Central memory CD8-positive, alpha-beta T cell (primary cell): Measurements from ENCODE around the gene KDM1B.

Experiments used
- ATAC-seq: fragments of 150-1000 bp; cut with Tn5 transposase; replicated peaks from 2 replicates; pipeline ENCODE4 v1.10.0; 2022; ENCODE audit warnings: mild to moderate bottlenecking, moderate FRiP score, moderate number of reproducible peaks; ENCODE audit not compliant: poor library complexity, severe bottlenecking; ENCODE audit errors: extremely low read depth
- DNase-seq, 2 donors: peaks; one replicate each; pipeline ENCODE4 v3.0.0; 2021; ENCODE audit warnings: low spot score in 2 of 2
- H3K27ac Mint-ChIP-seq: one replicate; pipeline ENCODE4 v1.8.0; 2022; ENCODE audit warnings: low read depth, mild to moderate bottlenecking, moderate library complexity, mixed read lengths
- H3K27me3 Mint-ChIP-seq: one replicate; pipeline ENCODE4 v1.8.0; 2022; ENCODE audit warnings: mixed read lengths
- H3K36me3 Mint-ChIP-seq: one replicate; pipeline ENCODE4 v1.8.0; 2022; ENCODE audit warnings: mild to moderate bottlenecking, moderate library complexity, mixed read lengths; ENCODE audit not compliant: insufficient read depth
- H3K4me1 Mint-ChIP-seq: one replicate; pipeline ENCODE4 v1.8.0; 2022; ENCODE audit warnings: mixed read lengths
- H3K4me3 Mint-ChIP-seq: one replicate; pipeline ENCODE4 v1.8.0; 2022; ENCODE audit warnings: mild to moderate bottlenecking, moderate library complexity, mixed read lengths
- H3K9me3 Mint-ChIP-seq: one replicate; pipeline ENCODE4 v1.8.0; 2022; ENCODE audit warnings: mixed read lengths

KDM1B gene

DNA sequence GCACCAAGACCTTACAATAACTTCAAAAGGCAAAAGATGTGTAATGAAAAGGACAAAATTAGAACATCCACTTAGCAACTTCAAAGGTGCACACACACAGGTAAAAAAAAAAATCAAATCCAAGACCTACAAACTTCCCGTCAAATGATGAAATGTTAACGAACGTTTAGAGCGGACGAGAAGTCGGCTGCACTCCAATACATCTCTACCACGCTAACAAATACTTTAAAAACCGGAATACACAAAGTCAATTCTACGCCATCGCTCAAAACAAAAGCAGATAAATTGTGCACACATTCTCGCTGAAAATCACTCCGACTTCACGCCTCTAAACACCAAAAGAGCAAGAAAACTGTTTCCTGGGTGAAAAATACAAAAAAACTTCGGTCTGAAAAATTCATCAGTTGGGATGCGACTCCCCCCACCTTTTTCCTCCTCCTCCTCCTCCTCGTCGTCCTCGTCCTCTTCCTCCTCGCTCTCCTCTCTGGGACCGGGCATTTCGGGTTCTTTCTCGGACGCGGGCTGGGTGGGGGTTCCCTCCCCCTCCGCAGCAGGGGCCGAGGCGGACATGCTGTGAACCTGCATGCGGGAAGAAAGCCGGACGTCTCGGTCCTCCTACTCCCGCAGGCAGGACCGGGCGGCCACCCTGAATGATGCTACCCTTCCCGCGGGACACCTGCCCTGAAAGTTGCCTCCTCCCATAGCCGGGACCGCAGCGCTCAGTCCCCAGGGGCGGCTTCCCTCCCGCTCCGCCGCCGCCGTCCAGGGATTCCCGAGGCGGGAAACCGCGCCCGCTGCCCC lies 108.4 kb downstream of the KDM1B start:
- DNase-seq (peak in 1 of 2 donors; percentile 14), ATAC-seq (peak; percentile 25)
- H3K4me1 Mint-ChIP-seq: peaks cover 55% of the 10 kb centered on the region
- peak overlapping the region; percentile 98 for H3K4me3 Mint-ChIP-seq
- H3K9me3 Mint-ChIP-seq: no peaks in the 10 kb centered on the region
- no peaks in the 10 kb centered on the region for H3K27me3 Mint-ChIP-seq
- H3K27ac Mint-ChIP-seq: peak overlapping the region; percentile 95
- peaks cover 28% of the 10 kb centered on the region for H3K36me3 Mint-ChIP-seq

DNA sequence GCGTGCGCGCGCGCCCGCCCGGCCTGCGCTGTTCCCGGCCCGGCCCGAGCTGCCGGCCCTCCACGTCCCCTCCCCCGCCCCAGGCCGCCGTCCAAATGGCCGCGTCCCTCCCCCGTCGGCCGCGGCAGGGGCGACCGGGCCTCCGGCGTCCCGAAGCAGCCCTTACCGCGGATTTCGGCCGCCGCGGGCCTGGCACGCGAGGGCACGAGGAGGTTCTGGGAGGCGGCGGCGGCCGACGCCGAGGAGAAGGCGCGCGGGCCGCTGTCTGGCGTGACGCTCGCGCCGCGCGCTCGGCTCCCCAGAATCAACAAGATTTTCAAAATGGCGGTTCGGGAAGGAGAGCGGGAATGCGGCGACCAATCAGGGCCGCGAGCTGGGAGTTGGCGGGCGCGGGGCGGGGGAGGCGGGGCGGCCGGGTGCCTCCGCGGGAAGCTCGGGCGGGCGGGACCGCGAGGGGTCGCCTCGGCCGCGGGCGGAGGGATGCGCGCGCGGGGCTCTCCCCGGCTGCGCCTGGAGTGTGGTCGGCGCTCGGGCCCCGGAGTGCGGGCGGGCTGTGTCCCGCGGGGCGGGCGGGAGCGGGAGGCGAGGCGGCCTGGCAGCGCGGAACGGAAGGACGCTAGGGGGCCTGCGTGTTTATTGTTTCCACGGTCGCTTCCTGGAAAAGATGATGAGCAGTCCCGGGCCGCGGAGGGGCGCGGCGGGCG lies 109.1 kb downstream of the KDM1B start, which contains the start of gene DEK:
Gene DEK (minus strand): TSS at position 312 of the 704 bp plus-strand sequence. CDS start 543 bp downstream, outside the sequence.
- H3K36me3 Mint-ChIP-seq: peaks cover 28% of the 10 kb centered on the region
- peak; percentile 61 to 70 for DNase-seq

DNA sequence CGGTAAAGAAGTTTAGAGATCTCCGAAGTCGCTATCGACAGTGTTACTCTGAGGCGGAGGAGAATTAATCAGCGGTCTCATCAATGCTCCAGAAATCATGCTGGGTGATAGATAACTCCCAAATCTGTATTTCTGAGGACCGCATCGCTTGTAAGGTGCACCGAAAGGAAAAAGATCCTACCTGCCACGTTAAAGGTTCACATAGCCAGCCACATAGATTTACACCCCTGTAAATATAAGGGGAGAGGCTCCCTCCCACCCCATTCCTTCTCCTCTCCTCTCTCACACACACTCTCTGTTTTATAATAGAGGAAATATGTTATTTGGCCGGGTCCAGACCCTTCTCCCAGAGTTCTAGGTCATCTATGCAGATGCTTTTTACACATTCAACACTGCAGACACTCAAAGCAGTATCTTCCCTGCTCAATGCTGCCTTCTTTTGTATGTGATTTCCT lies 109.7 kb downstream of the KDM1B start:
- Mint-ChIP-seq H3K9me3 (no peaks in the 10 kb centered on the region), H3K27me3 (no peaks in the 10 kb centered on the region), H3K27ac (peak overlapping the region; percentile 95), H3K4me1 (peaks cover 47% of the 10 kb centered on the region), H3K36me3 (peaks cover 24% of the 10 kb centered on the region), H3K4me3 (peak overlapping the region; percentile 98)
- DNase-seq: no peak
- no peak for ATAC-seq

More for the DNA sequence above, 109.1 kb downstream of the KDM1B start, which contains the start of gene DEK:
- no peaks in the 10 kb centered on the region for H3K27me3 Mint-ChIP-seq
- no peaks in the 10 kb centered on the region for H3K9me3 Mint-ChIP-seq
- peak within 1 kb of the TSS; percentile 98 for H3K4me3 Mint-ChIP-seq
- peak within 1 kb of the TSS; percentile 95 for H3K27ac Mint-ChIP-seq
- peak; percentile 65 for ATAC-seq
- H3K4me1 Mint-ChIP-seq: peaks cover 53% of the 10 kb centered on the region

DNA sequence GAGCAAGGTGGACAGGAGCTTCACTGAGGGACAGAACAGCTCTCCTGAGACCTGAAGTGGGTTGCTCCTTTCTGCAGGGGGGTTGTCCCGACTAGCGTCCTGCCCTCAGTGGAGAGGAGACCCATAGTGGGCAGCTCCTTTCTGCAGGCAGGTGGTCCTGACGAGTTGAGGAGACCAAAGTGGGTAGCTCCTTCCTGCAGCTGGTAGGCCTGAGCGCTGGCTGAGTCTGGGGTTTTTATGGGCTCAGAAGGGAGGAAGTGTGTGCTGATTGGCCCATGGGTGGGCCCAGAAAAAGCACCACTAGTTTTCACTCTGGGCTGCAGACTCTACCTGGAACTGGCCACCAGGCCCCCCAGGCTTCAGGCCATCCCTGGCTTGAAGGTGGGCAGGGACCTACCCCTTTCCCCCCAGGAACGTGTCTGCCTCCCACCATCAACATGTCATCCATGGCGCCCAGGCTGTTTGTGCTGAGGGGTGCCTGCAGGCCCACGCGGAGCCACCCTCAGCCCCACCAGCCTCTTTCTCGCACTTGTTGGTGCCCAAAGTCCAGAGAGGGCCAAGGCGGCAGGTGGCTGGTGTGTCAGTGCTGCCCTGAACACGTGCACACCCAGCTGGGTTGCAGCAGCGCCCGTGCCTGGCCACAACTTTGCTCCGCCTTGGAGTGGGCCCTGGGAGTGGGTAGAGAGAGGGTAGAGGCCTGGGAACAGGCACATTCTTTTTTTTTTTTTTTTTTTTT lies 110.7 kb downstream of the KDM1B start:
- H3K4me3 Mint-ChIP-seq: peak overlapping the region; percentile 98
- H3K36me3 Mint-ChIP-seq: peaks cover 23% of the 10 kb centered on the region
- H3K27me3 Mint-ChIP-seq: no peaks in the 10 kb centered on the region
- H3K27ac Mint-ChIP-seq: peak overlapping the region; percentile 95
- ATAC-seq: no peak
- peaks cover 37% of the 10 kb centered on the region for H3K4me1 Mint-ChIP-seq
- no peaks in the 10 kb centered on the region for H3K9me3 Mint-ChIP-seq
- DNase-seq: no peak

DNA sequence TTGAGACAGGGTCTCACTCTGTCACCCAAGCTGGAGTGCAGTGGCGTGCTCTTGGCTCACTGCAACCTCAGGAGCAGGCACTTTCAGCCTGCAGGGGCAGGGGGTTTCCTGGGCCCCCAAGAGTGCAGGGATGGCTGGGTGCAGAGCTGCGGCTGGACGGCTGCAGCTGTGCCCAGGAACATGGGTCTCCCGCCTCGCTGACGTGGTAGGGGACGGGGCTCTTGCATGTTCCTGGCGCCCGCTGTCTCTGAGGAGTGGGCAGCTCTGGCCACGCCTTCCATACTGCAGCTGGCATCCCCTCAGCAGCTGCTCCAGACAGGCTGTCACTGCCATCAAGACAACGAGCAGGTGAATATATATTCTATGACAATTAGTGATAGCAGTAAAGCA lies 111.3 kb downstream of the KDM1B start:
- Mint-ChIP-seq H3K36me3 (peaks cover 22% of the 10 kb centered on the region), H3K9me3 (no peaks in the 10 kb centered on the region), H3K4me1 (peaks cover 33% of the 10 kb centered on the region), H3K27ac (no peak overlapping the region), H3K27me3 (no peaks in the 10 kb centered on the region), H3K4me3 (no peak overlapping the region)
- no peak for ATAC-seq
- DNase-seq: no peak

DNA sequence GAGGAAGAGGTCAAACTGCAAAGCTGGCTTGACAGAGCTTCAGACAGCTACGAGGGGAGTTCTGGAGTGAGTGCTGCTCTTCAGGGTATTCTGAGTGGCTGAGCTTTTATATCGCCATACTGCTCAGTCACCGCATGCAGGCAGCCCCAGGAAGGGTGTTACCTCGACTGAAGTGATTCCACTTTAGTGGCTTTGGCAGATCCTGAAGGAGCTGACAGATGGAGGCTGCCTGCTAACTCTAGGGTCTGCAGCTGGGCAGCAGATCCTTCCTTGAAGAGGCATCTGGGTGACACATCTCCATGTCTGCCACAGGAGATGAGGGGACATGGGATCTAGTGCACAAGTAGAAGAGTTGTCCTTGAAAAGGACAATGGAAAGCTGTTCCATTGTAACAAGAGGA lies 112.8 kb downstream of the KDM1B start:
- H3K9me3 Mint-ChIP-seq: no peaks in the 10 kb centered on the region
- H3K27me3 Mint-ChIP-seq: no peaks in the 10 kb centered on the region
- ATAC-seq: no peak
- H3K4me1 Mint-ChIP-seq: peaks cover 17% of the 10 kb centered on the region
- peaks cover 12% of the 10 kb centered on the region for H3K36me3 Mint-ChIP-seq
- DNase-seq: no peak
- H3K27ac Mint-ChIP-seq: no peak overlapping the region
- no peak overlapping the region for H3K4me3 Mint-ChIP-seq

DNA sequence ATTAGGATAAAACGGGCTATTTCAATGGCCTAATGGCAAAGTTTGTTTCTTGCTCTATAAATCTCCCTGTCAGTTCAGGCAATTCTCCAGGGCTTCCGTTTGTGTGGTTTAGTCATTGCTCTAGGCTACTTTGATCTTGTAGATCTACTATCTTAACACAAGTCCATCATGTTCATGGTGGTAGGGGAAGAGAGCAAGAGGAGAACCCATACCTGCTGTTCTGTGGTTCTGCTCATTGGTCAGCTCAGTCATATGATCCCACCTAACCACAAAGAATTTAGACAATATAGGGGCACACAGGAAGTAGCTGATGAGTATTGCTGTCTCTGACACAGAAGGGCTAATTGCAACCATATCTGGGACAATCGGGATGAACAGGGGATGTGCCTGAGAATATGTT lies 114.0 kb downstream of the KDM1B start:
- DNase-seq (no peak), ATAC-seq (no peak)
- Mint-ChIP-seq H3K4me1 (peaks cover 9% of the 10 kb centered on the region), H3K27me3 (no peaks in the 10 kb centered on the region), H3K27ac (no peak overlapping the region), H3K36me3 (peaks cover 6% of the 10 kb centered on the region), H3K9me3 (no peaks in the 10 kb centered on the region), H3K4me3 (no peak overlapping the region)

DNA sequence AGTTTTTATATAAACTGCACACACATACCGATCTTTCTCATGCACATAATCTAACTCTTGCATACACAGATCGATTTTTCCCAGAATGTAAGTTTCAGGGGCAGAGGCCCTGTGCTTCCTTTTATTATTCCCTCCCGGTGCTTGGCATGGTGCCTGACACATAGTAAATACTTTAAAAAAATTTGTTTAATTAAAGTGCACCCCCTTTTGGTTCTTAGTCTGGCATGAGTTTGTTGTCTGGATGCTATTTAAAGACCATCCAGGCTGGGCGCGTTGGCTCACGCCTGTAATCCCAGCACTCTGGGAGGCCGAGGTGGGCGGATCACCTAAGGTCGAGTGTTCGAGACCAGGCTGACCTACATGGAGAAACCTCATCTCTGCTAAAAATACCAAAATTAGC lies 114.5 kb downstream of the KDM1B start:
- peaks cover 2% of the 10 kb centered on the region for H3K27me3 Mint-ChIP-seq
- no peaks in the 10 kb centered on the region for H3K9me3 Mint-ChIP-seq
- ATAC-seq (no peak), DNase-seq (no peak)
- peaks cover 9% of the 10 kb centered on the region for H3K4me1 Mint-ChIP-seq
- no peak overlapping the region for H3K4me3 Mint-ChIP-seq
- peaks cover 5% of the 10 kb centered on the region for H3K36me3 Mint-ChIP-seq
- no peak overlapping the region for H3K27ac Mint-ChIP-seq

DNA sequence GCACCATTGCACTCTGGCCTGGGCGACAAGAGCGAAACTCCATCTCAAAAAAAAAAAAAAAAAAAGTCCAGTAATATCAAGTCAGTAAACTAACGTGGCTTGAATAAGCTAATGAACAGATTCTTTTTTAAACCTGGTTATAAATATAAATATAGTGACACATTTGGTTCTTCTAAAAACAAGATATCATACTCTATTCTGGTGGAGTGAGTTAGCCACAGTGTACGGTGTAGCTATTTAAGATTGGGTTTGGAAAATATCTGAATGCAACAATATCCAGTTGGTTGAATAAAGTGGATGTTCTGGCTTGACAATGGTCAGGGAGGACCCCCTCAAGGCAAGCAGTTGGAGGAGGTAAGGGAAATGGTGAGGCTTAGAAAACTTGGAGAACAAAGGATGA lies 115.0 kb downstream of the KDM1B start:
- Mint-ChIP-seq H3K9me3 (no peaks in the 10 kb centered on the region), H3K27me3 (peaks cover 7% of the 10 kb centered on the region), H3K27ac (no peak overlapping the region), H3K4me1 (peaks cover 6% of the 10 kb centered on the region), H3K4me3 (no peak overlapping the region), H3K36me3 (peaks cover under 1% of the 10 kb centered on the region)
- ATAC-seq (no peak), DNase-seq (no peak)
